GM06990 (cell line): ENCODE measurements around the gene KDM5A.

Source experiments
- DNase-seq: peaks from one replicate; pipeline ENCODE4 v3.0.0-alpha.2; 2011; ENCODE audit not compliant: insufficient read length; ENCODE audit errors: extremely low read depth
- H3K27me3 ChIP-seq: replicated peaks from 2 replicates; pipeline ENCODE4 v1.6.0; 2011; ENCODE audit warnings: low read length; ENCODE audit not compliant: control insufficient read depth, insufficient read depth
- H3K36me3 ChIP-seq: 2 replicates; pipeline ENCODE4 v1.5.1; 2011; ENCODE audit warnings: low read length; ENCODE audit not compliant: control insufficient read depth, insufficient read depth
- H3K4me3 ChIP-seq: replicated peaks from 2 replicates; pipeline ENCODE4 v1.5.1; 2011; ENCODE audit warnings: low read depth, mild to moderate bottlenecking, control low read depth, low read length
- TF ChIP-seq, protein P1 (sequence below): IDR thresholded peaks from 2 replicates; pipeline ENCODE4 v1.5.1; 2011; ENCODE audit warnings: low read length, control low read depth, mild to moderate bottlenecking, inconsistent platforms; ENCODE audit not compliant: insufficient read depth, poor library complexity, severe bottlenecking

KDM5A gene

GRCh38 chr12:269191-269590 is 119.9 kb downstream of the KDM5A start:
- Histone ChIP-seq H3K36me3 (no peaks in the 10 kb centered on the region), H3K4me3 (no peak overlapping the region), H3K27me3 (no peaks in the 10 kb centered on the region)
- TF ChIP-seq, protein P1, sequence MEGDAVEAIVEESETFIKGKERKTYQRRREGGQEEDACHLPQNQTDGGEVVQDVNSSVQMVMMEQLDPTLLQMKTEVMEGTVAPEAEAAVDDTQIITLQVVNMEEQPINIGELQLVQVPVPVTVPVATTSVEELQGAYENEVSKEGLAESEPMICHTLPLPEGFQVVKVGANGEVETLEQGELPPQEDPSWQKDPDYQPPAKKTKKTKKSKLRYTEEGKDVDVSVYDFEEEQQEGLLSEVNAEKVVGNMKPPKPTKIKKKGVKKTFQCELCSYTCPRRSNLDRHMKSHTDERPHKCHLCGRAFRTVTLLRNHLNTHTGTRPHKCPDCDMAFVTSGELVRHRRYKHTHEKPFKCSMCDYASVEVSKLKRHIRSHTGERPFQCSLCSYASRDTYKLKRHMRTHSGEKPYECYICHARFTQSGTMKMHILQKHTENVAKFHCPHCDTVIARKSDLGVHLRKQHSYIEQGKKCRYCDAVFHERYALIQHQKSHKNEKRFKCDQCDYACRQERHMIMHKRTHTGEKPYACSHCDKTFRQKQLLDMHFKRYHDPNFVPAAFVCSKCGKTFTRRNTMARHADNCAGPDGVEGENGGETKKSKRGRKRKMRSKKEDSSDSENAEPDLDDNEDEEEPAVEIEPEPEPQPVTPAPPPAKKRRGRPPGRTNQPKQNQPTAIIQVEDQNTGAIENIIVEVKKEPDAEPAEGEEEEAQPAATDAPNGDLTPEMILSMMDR, result no peak
- no peak for DNase-seq

DNA sequence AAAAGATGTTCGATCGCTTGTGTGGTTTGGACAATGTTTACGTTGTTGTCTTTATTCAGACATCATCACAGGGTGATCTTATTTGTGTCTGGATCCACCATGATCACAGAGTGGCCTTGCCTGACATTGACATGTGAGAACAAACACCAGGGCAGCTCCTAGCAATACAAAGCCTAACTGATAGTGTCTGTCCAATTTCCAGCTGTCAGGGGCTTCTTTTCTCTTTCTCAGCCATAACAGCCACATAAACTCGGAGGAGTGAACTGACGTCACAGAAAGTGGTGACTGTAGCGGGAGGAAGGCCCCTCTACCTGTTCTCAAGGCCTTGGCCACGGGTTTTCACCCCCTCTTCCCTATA is 120.7 kb downstream of the KDM5A start:
- no peak overlapping the region for H3K4me3 ChIP-seq
- H3K36me3 ChIP-seq, result no peaks in the 10 kb centered on the region
- DNase-seq, result no peak
- TF ChIP-seq, protein P1, result no peak
- no peaks in the 10 kb centered on the region for H3K27me3 ChIP-seq

DNA sequence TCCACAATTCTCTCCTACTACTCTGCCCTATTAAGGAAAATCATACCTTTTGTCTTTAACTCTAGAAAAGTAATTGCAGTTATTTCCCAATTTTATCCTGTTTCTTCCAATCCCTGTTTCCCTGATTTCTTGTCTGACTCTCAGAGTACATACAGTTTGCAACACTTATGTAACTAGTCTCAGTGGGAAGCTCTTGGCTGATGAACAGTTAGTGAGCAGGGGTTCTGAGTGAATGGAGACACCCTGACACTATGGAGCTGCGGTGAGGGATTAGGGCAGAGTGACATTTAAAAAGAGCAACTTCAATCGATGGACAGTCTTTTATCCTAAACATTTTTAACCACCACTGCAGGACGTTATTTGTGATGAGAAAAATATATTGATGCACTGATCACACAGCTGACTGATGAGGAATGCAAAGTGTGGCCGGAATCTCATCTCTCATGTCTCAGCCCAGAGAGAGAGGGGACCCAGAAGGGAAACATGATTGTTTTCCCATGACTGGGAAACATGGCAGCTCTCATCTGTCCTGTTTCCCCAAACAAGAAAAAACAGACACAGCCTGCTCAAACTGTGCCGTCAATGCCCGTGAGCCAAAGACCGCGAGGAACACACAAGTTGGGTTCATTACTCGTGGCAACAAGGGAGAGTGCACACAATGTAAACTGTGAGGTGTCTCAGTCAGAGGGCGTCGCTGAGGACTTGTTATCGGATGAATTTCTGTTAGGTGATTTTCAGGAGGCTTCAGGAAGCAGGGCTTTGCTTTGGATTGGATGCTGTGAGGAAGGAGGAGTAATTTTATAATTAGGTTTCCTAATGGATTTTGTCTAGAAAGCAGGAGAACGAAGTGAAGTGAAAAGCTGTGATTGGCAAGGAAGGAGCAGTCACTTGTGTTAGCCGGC is 121.3 kb downstream of the KDM5A start:
- Histone ChIP-seq H3K36me3 (no peaks in the 10 kb centered on the region), H3K27me3 (no peaks in the 10 kb centered on the region), H3K4me3 (no peak overlapping the region)
- no peak for DNase-seq
- TF ChIP-seq, protein P1, result no peak

- DNase-seq, result no peak
- Histone ChIP-seq H3K4me3 (no peak overlapping the region), H3K36me3 (no peaks in the 10 kb centered on the region), H3K27me3 (no peaks in the 10 kb centered on the region; the same call in 1 of the 2 replicates)
- TF ChIP-seq, protein P1, result no peak
These were observed 124.0 kb downstream of the KDM5A start for GRCh38 chr12:265096-265495.

- no peak overlapping the region for H3K4me3 ChIP-seq
- H3K27me3 ChIP-seq, result no peaks in the 10 kb centered on the region; the same call in 1 of the 2 replicates
These were observed 124.9 kb downstream of the KDM5A start for GRCh38 chr12:264269-264668.

More at GRCh38 chr12:264269-264668, 124.9 kb downstream of the KDM5A start:
- no peak for DNase-seq
- no peaks in the 10 kb centered on the region for H3K36me3 ChIP-seq
- TF ChIP-seq, protein P1, result no peak
